PC-3 (cell line): ENCODE results near the gene ATP8B3.

Experiments
- CTCF ChIP-seq: fragments of 300-600 bp; sonication (generic); conservative IDR thresholded peaks from 2 replicates; pipeline ENCODE4 v1.5.1; 2017; ENCODE audit warnings: antibody characterized with exemption, low read depth, mild to moderate bottlenecking, low read length
- EZH2 ChIP-seq: fragments of 300-600 bp; sonication (generic); IDR thresholded peaks from one replicate; pipeline ENCODE4 v1.6.1; 2017; ENCODE audit warnings: antibody characterized with exemption, mild to moderate bottlenecking, low read length; ENCODE audit not compliant: unreplicated experiment
- EZH2phosphoT487 ChIP-seq: fragments of 300-600 bp; sonication (generic); IDR thresholded peaks from 2 replicates; pipeline ENCODE4 v1.6.1; 2018; ENCODE audit warnings: mild to moderate bottlenecking, antibody characterized with exemption, low read length, borderline replicate concordance

DNA sequence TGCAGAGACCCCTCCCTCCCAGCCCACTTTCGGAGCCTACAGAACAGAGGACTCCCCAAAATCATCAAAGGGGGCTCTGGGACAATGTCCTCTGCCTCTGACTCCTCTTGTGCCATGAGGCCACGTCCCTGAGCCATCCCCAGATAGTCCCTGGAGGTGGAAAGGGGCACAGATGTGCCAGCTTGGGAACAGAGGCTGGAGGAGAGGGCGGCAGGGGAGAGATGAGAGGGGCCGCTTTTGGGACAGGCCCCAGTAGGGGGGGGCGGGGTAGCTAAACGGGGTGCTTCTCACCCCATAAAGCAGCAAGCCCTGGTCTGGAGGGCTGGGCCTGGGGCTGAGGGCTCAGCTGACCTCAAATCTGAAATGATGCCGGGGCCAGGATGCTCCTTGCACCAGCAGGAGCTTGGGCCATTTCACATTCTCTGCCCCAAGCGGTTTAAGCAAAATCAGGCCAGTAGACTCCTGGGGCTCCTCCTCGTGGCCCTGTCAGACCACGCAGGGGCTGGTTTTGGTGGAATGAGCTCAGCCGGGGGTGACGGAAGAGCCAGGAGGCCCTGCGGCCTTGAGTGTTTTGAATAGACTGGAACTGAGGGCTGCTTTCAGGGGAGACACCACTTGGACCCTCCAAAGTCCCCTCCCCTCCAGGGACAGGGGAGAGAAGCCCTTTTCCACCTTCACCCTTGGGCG lies 31.7 kb downstream of the ATP8B3 start:
- TF ChIP-seq CTCF (peak; percentile 36), EZH2 (no peak), EZH2phosphoT487 (no peak)
